Heart left ventricle (tissue), 16 donors: ENCODE data around the gene ETHE1. TPM values are rescaled to one million over a fixed set of nuclear protein-coding genes. Genes with fewer than 3 reads are reported as not detected.

Experiments used
- ATAC-seq, 4 donors: fragments of 200-7000 bp; cut with Tn5 transposase; one replicate each; pipeline ENCODE4 v1.9.1; 2020 to 2022; ENCODE audit warnings: moderate library complexity in 4 of 4, mild to moderate bottlenecking in 3 of 4, moderate number of reproducible peaks in 1 of 4
- DNase-seq, 5 donors: peaks; one replicate each; pipeline ENCODE4 v3.0.0-alpha.2; 2020
- H3K27ac ChIP-seq, 12 donors: fragments of 200-600 bp; sonication (generic) in 4 of 12; one replicate each; pipeline versions ENCODE4 v1.5.0 to v1.8.0; 2016 to 2022; ENCODE audit warnings: mild to moderate bottlenecking in 2 of 12
- H3K27me3 ChIP-seq, 9 donors: fragments of 200-600 bp; sonication (generic) in 2 of 9; one replicate each; pipeline versions ENCODE4 v1.5.1 to v1.8.0; 2016 to 2022; ENCODE audit warnings: mild to moderate bottlenecking in 3 of 9
- H3K36me3 ChIP-seq, 9 donors: fragments of 200-600 bp; sonication (generic) in 2 of 9; one replicate each; pipeline versions ENCODE4 v1.5.0 to v1.8.0; 2018 to 2022; ENCODE audit warnings: mild to moderate bottlenecking in 2 of 9
- H3K4me1 ChIP-seq, 12 donors: fragments of 200-600 bp; sonication (generic) in 4 of 12; one replicate each; pipeline versions ENCODE4 v1.5.0 to v1.8.0; 2016 to 2022; ENCODE audit warnings: mild to moderate bottlenecking in 3 of 12
- H3K4me3 ChIP-seq, 12 donors: fragments of 200-600 bp; sonication (generic) in 4 of 12; one replicate each; pipeline versions ENCODE4 v1.5.0 to v1.8.0; 2017 to 2022; ENCODE audit warnings: mild to moderate bottlenecking in 9 of 12, moderate library complexity in 4 of 12
- H3K9me3 ChIP-seq, 12 donors: fragments of 200-600 bp; sonication (generic) in 4 of 12; one replicate each; pipeline versions ENCODE4 v1.5.0 to v1.8.0; 2016 to 2022; ENCODE audit warnings: mild to moderate bottlenecking in 1 of 12
- CTCF ChIP-seq, 12 donors: fragments of 200-600 bp; sonication (generic) in 4 of 12; IDR thresholded peaks; one replicate each; pipeline versions ENCODE4 v1.5.0 to v1.8.0; 2018 to 2022; ENCODE audit warnings: antibody characterized with exemption in 12 of 12, mild to moderate bottlenecking in 5 of 12
- POLR2A ChIP-seq, 2 donors: fragments of 450-650 bp; IDR thresholded peaks; one replicate each; pipeline ENCODE4 v1.6.1; 2017; ENCODE audit warnings: antibody characterized with exemption in 2 of 2, mild to moderate bottlenecking in 2 of 2, moderate library complexity in 2 of 2
- WGBS, 4 donors: extraction: QIAGEN DNeasy Blood & Tissue Kit in 2 of 4; methylation state at CpG; one replicate each; pipeline versions ENCODE4 v1.1.5 to v1.1.7; 2013 to 2018; 5-methylcytosine and 5-hydroxymethylcytosine counted together
- intact Hi-C, 10 donors: fragments of 100-400 bp; cut with DNase I; formaldehyde crosslinking; loops; one replicate each; pipeline versions ENCODE4 v1.11.1 to v1.14.2; 2022
- polyA plus RNA-seq, 2 donors: library from polyadenylated mRNA; stranded (reverse); fragments of 200-250 nt; gene quantifications; one replicate each; pipeline ENCODE4 v1.2.3, GENCODE V29; 2013
- total RNA-seq, 9 donors: library from RNA; depleted of rRNA in 2 of 9; stranded (reverse); fragments of >200 nt in 2 of 9; fragmentation: NEBNext Ultra II Directional in 3 of 9; extraction: Animal tissue kit (Norgen Biotek cat#: 25700) in 3 of 9; gene quantifications; one replicate each; pipeline versions ENCODE4 v1.1.0 to v1.2.4, GENCODE V29; 2016 to 2023
- donor health status: ischemic (EF 13 %, LVEDD 7.1; RV severe dilation, severe dysfunction).
- donor health status: healthy with polysubstance abuse.
- donor health status: DM: no; HTN: yes; CAD: no.
- donor health status: DM: no; HTN: no; CAD: no.
- donor health status: ischemic (EF 25% LVEDD 6.9; RV normal size, moderate dysfunction).
- donor health status: ischemic (EF 25% LVEDD 5.7; RV mildly dilated, moderate dysfunction).
- donor health status: healthy.
- donor health status: DM: yes; HTN: yes; CAD: no.
- donor health status: ischemic (EF 35%, LVEDD 5.7; RV mildly dilated, moderate dysfunction).
- donor health status: nonischemic (EF 11% LVEDD 7.7; RV severe dilation, severe dysfunction).
- donor health status: DM: yes; HTN: yes; CAD: no.
- donor health status: PGD.
- donor health status: ischemic (EF 29% LVEDD 5.4; RV normal size, mild dysfunction).
- donor health status: nonischemic (EF 23%, LVEDD 6.1; RV moderate dilation, normal function).

ETHE1 gene
- total and polyA plus RNA-seq, 11 donors, result 6.0 to 27.6 (median 14.2) TPM

- intact Hi-C loops, result no loop called here
Observed at GRCh38 chr19:43546581-43546980, 19.6 kb upstream of the ETHE1 start.

GRCh38 chr19:43545981-43546380 lies 19.0 kb upstream of the ETHE1 start:
- Histone ChIP-seq H3K9me3 (no peaks in the 10 kb centered on the region), H3K27ac (no peak overlapping the region), H3K27me3 (no peaks in the 10 kb centered on the region), H3K4me3 (no peak overlapping the region), H3K36me3 (peaks cover 0 to 73% (median 66%) of the 10 kb centered on the region in 9 donors), H3K4me1 (no peaks in the 10 kb centered on the region)
- ATAC-seq (peak in 1 of 4 donors; percentile 30), DNase-seq (peak in 1 of 5 donors; percentile 6)
- intact Hi-C loops, result no loop called here
- 63 to 80% (median 71%) methylated on average over 2 of the region's 2 CpGs for whole genome bisulfite sequencing, 4 donors
- TF ChIP-seq CTCF (IDR thresholded peaks at IDR 0.05) (no peak), POLR2A (IDR thresholded peaks at IDR 0.05) (no peak)

More at GRCh38 chr19:43546581-43546980, 19.6 kb upstream of the ETHE1 start:
- no peaks in the 10 kb centered on the region for H3K4me1 ChIP-seq
- H3K36me3 ChIP-seq, result peaks cover 0 to 73% (median 69%) of the 10 kb centered on the region in 9 donors
- DNase-seq (peak in 1 of 5 donors; percentile 1), ATAC-seq (no peak)
- H3K27me3 ChIP-seq, result no peaks in the 10 kb centered on the region
- no peak overlapping the region for H3K27ac ChIP-seq
- 93 to 100% (median 98%) methylated on average over 2 to 3 of the region's 3 CpGs for WGBS, 4 donors
- H3K9me3 ChIP-seq, result no peaks in the 10 kb centered on the region
- TF ChIP-seq CTCF (IDR thresholded peaks at IDR 0.05) (no peak), POLR2A (IDR thresholded peaks at IDR 0.05) (no peak)
- H3K4me3 ChIP-seq, result no peak overlapping the region

- H3K9me3 ChIP-seq, result no peaks in the 10 kb centered on the region
- intact Hi-C loops, result no loop called here
- WGBS, 4 donors, result 89 to 92% (median 90%) methylated on average over 5 of the region's 5 CpGs
- peaks cover 0 to 73% (median 65%) of the 10 kb centered on the region in 9 donors for H3K36me3 ChIP-seq
- no peak overlapping the region for H3K4me3 ChIP-seq
- no peaks in the 10 kb centered on the region for H3K4me1 ChIP-seq
- DNase-seq (peak in 1 of 5 donors; percentile 14), ATAC-seq (no peak)
- H3K27ac ChIP-seq, result no peak overlapping the region
- H3K27me3 ChIP-seq, result no peaks in the 10 kb centered on the region
- TF ChIP-seq CTCF (IDR thresholded peaks at IDR 0.05) (no peak), POLR2A (IDR thresholded peaks at IDR 0.05) (no peak)
Observed at GRCh38 chr19:43545276-43545675, 18.3 kb upstream of the ETHE1 start.

DNA sequence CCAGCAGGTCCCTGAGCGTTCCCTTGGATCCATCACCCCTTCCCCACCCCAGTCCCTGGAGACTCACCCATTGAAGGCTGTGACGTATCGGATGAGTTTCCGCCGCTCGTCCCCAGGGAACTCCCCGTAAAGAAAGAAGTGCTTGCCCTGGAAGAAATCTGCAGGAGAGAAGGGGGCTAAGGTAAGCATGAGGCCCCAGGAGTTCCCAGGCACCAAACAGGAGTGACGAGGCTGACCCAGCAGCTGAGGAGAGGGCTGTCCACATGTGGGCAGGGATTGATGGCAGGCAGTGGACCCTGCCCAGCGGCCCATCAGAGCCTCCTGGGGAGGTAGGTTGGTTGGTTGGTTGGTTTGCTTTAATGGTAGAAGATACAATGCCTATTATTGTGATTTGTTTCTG lies 17.1 kb upstream of the ETHE1 start:
- DNase-seq, result no peak
- Histone ChIP-seq H3K4me1 (no peaks in the 10 kb centered on the region), H3K27ac (no peak overlapping the region), H3K27me3 (no peaks in the 10 kb centered on the region), H3K4me3 (no peak overlapping the region), H3K36me3 (peaks cover 0 to 71% (median 62%) of the 10 kb centered on the region in 9 donors), H3K9me3 (peaks cover 0 to 6% (median 3%) of the 10 kb centered on the region in 12 donors)
- WGBS, 4 donors, result 92 to 95% (median 95%) methylated on average over 9 of the region's 9 CpGs
- intact Hi-C loops, result no loop called here
- no peak for TF ChIP-seq CTCF (IDR thresholded peaks at IDR 0.05)
- no peak for TF ChIP-seq POLR2A (IDR thresholded peaks at IDR 0.05)
- ATAC-seq, result no peak
